HG03135 (cell line): Measurements from ENCODE around the gene TAGLN.

Experiments used
- ATAC-seq: cut with Tn5 transposase; IDR thresholded peaks from one replicate; pipeline ENCODE4 v1.9.1; 2021; ENCODE audit warnings: mild to moderate bottlenecking, moderate library complexity; ENCODE audit not compliant: unreplicated experiment

TAGLN gene

GRCh38 chr11:117229931-117230285, 30.7 kb downstream of the TAGLN start:
- ATAC-seq = no peak

- no peak for ATAC-seq
Measured at GRCh38 chr11:117230286-117230961, 31.3 kb downstream of the TAGLN start.

- no peak for ATAC-seq
Measured at GRCh38 chr11:117230999-117231841, 32.0 kb downstream of the TAGLN start.

- no peak for ATAC-seq
Measured at GRCh38 chr11:117231842-117232091, 32.6 kb downstream of the TAGLN start, which contains the start of gene PCSK7. Gene PCSK7, minus strand, starts transcription at chr11:117232073. Its CDS starts 2,229 bp downstream, at chr11:117229844.

- peak; percentile 68 for ATAC-seq
Measured at GRCh38 chr11:117232092-117232878, 33.1 kb downstream of the TAGLN start, which contains the start of gene RNF214. Gene RNF214, plus strand, starts transcription at chr11:117232671. Its CDS starts 1,602 bp downstream, at chr11:117234273.

- ATAC-seq = no peak
Measured at GRCh38 chr11:117232911-117233409, 33.8 kb downstream of the TAGLN start.

- no peak for ATAC-seq
Measured at GRCh38 chr11:117238221-117238620, 39.1 kb downstream of the TAGLN start.

GRCh38 chr11:117239295-117239694, 40.1 kb downstream of the TAGLN start:
- no peak for ATAC-seq

GRCh38 chr11:117248341-117248740, 49.2 kb downstream of the TAGLN start:
- no peak for ATAC-seq

- no peak for ATAC-seq
Measured at GRCh38 chr11:117249571-117249970, 50.4 kb downstream of the TAGLN start.

GRCh38 chr11:117251506-117251905, 52.3 kb downstream of the TAGLN start:
- ATAC-seq = no peak

GRCh38 chr11:117255966-117256365, 56.8 kb downstream of the TAGLN start:
- ATAC-seq = no peak

- no peak for ATAC-seq
Measured at GRCh38 chr11:117256573-117256972, 57.4 kb downstream of the TAGLN start.
